K562 (cell line): ENCODE data around the gene TMEM191C.
"Not testable (repeated sequence)": the region's sequence is repeated elsewhere in the genome, so short reads cannot be mapped to it uniquely, and the experiment has no call there.

Source experiments
- EGR1 ChIP-seq: fragments of 450-650 bp; conservative IDR thresholded peaks from 2 replicates; pipeline ENCODE4 v1.6.1; 2017; ENCODE audit warnings: mild to moderate bottlenecking
- EZH2 ChIP-seq: IDR thresholded peaks from 2 replicates; pipeline ENCODE4 v1.6.1; 2012; ENCODE audit warnings: low read depth, mild to moderate bottlenecking, inconsistent platforms, low read length, borderline replicate concordance
- HMG20A ChIP-seq: fragments of 450-650 bp; formaldehyde crosslinking; conservative IDR thresholded peaks from 2 replicates; pipeline ENCODE4 v1.4.0; 2020; ENCODE audit warnings: mild to moderate bottlenecking, mixed read lengths
- MECOM ChIP-seq: fragments of 250-450 bp; sonication (Bioruptor Pico); IDR thresholded peaks from 2 replicates; pipeline ENCODE4 v1.8.0; 2022; ENCODE audit warnings: inconsistent platforms
- MTA3 ChIP-seq: fragments of 450-650 bp; formaldehyde crosslinking; IDR thresholded peaks from 2 replicates; pipeline ENCODE4 v1.6.1; 2017; ENCODE audit warnings: mild to moderate bottlenecking, borderline replicate concordance
- NFIC ChIP-seq: fragments of 450-650 bp; IDR thresholded peaks from 2 replicates; pipeline ENCODE4 v1.6.1; 2017; ENCODE audit warnings: mild to moderate bottlenecking, inconsistent platforms
- POLR2A ChIP-seq: fragments of 450-650 bp; conservative IDR thresholded peaks from 2 replicates; pipeline ENCODE4 v1.6.1; 2016
- RFX7 ChIP-seq: fragments of 250-450 bp; sonication (Bioruptor Pico); IDR thresholded peaks from 2 replicates; pipeline ENCODE4 v1.5.1; 2021; ENCODE audit warnings: mild to moderate bottlenecking
- SMAD3 ChIP-seq: fragments of 450-650 bp; formaldehyde crosslinking; conservative IDR thresholded peaks from 2 replicates; pipeline ENCODE4 v1.4.0; 2020; ENCODE audit warnings: mild to moderate bottlenecking
- ZC3H4 ChIP-seq: sonication (generic); formaldehyde crosslinking; IDR thresholded peaks from 2 replicates; pipeline ENCODE4 v1.9.0; 2021; ENCODE audit warnings: missing genetic modification reagents, borderline replicate concordance
- ZNF217 ChIP-seq: sonication (generic); formaldehyde crosslinking; IDR thresholded peaks from 2 replicates; pipeline ENCODE4 v1.8.0; 2022; ENCODE audit warnings: mild to moderate bottlenecking, missing genetic modification reagents
- TF ChIP-seq, protein P1 (sequence below), 2 experiments: IDR thresholded peaks; 2 replicates each; pipeline ENCODE4 v1.6.1; 2011; ENCODE audit warnings: borderline replicate concordance in 1 of 2, control low read depth in 1 of 2, low read depth in 1 of 2, low read length in 1 of 2, mild to moderate bottlenecking in 1 of 2, mixed read lengths in 1 of 2, moderate library complexity in 1 of 2; ENCODE audit not compliant: insufficient read depth in 1 of 2, insufficient read length in 1 of 2, poor library complexity in 1 of 2, severe bottlenecking in 1 of 2; ENCODE audit errors: extremely low read depth in 1 of 2

DNA sequence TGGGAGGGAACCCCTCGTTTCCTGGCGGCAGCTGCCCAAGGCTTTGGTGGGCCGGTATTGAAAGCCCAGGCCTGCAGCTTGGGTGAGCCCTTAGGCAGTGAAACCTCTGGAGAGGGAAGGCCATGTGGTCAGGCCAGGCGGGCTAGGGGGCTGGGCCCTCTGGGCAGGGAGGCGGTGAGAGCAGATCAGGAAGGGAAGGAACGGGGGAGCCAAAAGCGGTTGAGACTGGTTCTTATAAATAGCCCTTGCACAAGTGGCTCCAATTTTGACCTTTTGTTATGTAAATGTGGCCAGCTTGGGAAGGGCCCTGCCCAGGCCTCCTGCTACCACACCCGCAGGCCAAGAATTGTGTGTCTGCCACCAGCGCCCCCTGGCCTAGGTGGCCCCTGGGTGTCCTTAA, 25.1 kb upstream of the TMEM191C start:
- TF ChIP-seq, protein P1, sequence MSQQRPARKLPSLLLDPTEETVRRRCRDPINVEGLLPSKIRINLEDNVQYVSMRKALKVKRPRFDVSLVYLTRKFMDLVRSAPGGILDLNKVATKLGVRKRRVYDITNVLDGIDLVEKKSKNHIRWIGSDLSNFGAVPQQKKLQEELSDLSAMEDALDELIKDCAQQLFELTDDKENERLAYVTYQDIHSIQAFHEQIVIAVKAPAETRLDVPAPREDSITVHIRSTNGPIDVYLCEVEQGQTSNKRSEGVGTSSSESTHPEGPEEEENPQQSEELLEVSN (IDR thresholded peaks at IDR 0.05; ENCODE audit: borderline replicate concordance in 1 of 2, extremely low read depth in 1 of 2, insufficient read depth in 1 of 2, insufficient read length in 1 of 2, low read depth in 1 of 2, low read length in 1 of 2, poor library complexity in 1 of 2, severe bottlenecking in 1 of 2), result not testable (repeated sequence)
- not testable (repeated sequence) for TF ChIP-seq RFX7; ZNF217 (CRISPR knock-in tag); ZC3H4; EZH2; POLR2A; SMAD3 (CRISPR knock-in tag); NFIC; EGR1; MECOM (CRISPR knock-in tag); MTA3; HMG20A (CRISPR knock-in tag)
